GM12891 (cell line): ENCODE measurements around the gene ATAD3A.

Source experiments
- DNase-seq: peaks from one replicate; pipeline ENCODE4 v3.0.0; 2011; ENCODE audit warnings: low spot score; ENCODE audit not compliant: insufficient read length
- FAIRE-seq: peaks from 2 replicates; lab custom pipeline; 2011; peaks lifted over from hg19 to GRCh38; lab: Jason Lieb, UNC
- PAX5 ChIP-seq: IDR thresholded peaks from 2 replicates; pipeline ENCODE4 v1.6.1; 2011; ENCODE audit warnings: low read length, moderate library complexity, mild to moderate bottlenecking; ENCODE audit not compliant: insufficient read depth, severe bottlenecking
- POLR2A ChIP-seq: IDR thresholded peaks from 2 replicates; pipeline ENCODE4 v1.6.1; 2011; ENCODE audit warnings: low read depth, low read length, control low read depth
- POLR2AphosphoS5 ChIP-seq: IDR thresholded peaks from 2 replicates; pipeline ENCODE4 v1.6.1; 2011; ENCODE audit warnings: low read depth, low read length, control low read depth
- POU2F2 ChIP-seq: IDR thresholded peaks from 2 replicates; pipeline ENCODE4 v1.6.1; 2011; ENCODE audit warnings: low read depth, mild to moderate bottlenecking, control low read depth, low read length, moderate library complexity
- SPI1 ChIP-seq: IDR thresholded peaks from 2 replicates; pipeline ENCODE4 v1.6.1; 2011; ENCODE audit warnings: low read depth, low read length, control low read depth
- TAF1 ChIP-seq: IDR thresholded peaks from 2 replicates; pipeline ENCODE4 v1.6.1; 2011; ENCODE audit warnings: low read depth, low read length, control low read depth

ATAD3A gene

GRCh38 chr1:1543706-1544099 lies 31.7 kb downstream of the ATAD3A start:
- FAIRE-seq (no peak), DNase-seq (no peak)
- TF ChIP-seq POLR2AphosphoS5, result no peak
- TF ChIP-seq TAF1, result no peak
- no peak for TF ChIP-seq POU2F2
- TF ChIP-seq SPI1, result no peak
- TF ChIP-seq PAX5, result no peak
- TF ChIP-seq POLR2A, result no peak

DNA sequence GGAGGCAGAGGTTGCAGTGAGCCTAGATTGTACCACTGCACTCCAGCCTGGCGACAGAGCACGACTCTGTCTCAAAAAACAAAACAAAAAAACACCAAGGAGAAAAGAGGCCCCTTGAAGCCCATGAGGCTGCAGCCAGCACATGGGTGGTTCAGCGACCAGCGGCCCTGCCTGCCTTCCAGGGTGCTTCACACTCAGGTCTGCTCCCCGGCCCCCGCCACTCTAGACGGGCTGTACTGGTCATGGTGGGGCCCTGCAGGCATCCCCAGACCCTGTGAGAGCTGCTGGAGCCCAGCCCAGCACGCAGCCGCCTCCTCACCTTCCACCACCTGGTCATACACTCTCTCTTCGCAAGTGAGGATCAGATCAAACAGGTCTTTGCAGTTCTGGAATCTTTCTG lies 32.6 kb downstream of the ATAD3A start:
- DNase-seq (no peak), FAIRE-seq (no peak)
- TF ChIP-seq SPI1 (no peak), POLR2AphosphoS5 (no peak), POU2F2 (no peak), POLR2A (no peak), TAF1 (no peak), PAX5 (no peak)

DNA sequence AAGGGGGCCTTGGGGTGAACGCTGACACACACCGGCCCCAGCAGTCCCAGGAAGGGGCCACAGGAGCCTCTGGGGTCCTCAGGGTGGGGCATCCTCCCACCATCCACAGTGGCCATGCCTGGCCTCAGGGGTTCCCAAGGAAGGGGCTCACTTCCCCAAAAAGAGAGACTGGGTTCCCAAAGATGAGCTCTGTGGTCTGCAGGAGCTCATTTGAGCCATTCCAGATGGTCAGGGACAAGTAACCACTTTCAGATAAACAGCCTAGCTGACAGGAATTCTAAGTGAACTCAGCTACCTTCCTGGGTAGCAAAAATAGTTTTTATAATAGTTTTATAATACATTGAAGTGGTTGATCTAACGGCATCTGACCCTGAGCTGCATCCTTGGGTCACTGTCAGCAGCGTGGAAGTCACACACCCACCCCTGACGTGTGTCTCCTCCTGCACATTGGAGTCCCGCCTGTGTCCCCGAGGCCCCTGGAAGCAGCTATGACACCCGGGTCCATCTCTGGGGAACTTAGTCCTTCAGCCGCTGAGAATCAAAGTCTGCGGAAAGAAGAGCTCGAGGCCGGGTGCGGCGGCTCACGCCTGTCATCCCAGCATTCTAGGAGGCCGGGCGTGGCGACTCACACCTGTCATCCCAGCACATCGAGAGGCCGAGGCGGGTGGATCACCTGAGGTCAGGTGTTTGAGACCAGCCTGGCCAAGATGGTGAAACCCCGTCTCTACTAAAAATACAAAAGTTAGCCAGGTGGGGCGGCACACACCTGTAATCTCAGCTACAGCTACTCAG lies 34.2 kb downstream of the ATAD3A start:
- DNase-seq (no peak), FAIRE-seq (no peak)
- no peak for TF ChIP-seq POU2F2
- no peak for TF ChIP-seq POLR2A
- no peak for TF ChIP-seq PAX5
- TF ChIP-seq SPI1, result no peak
- no peak for TF ChIP-seq TAF1

- DNase-seq (no peak), FAIRE-seq (no peak)
- TF ChIP-seq POLR2A, result no peak
- TF ChIP-seq TAF1, result no peak
- no peak for TF ChIP-seq SPI1
- no peak for TF ChIP-seq POU2F2
- TF ChIP-seq PAX5, result no peak
- TF ChIP-seq POLR2AphosphoS5, result no peak
Observed at GRCh38 chr1:1547011-1547410, 35.0 kb downstream of the ATAD3A start.

GRCh38 chr1:1547476-1547875 lies 35.5 kb downstream of the ATAD3A start:
- FAIRE-seq (no peak), DNase-seq (no peak)
- TF ChIP-seq POU2F2 (no peak), SPI1 (no peak), TAF1 (no peak), PAX5 (no peak), POLR2AphosphoS5 (no peak), POLR2A (no peak)

GRCh38 chr1:1548591-1548990 lies 36.6 kb downstream of the ATAD3A start:
- no peak for DNase-seq
- TF ChIP-seq POLR2A (no peak), TAF1 (no peak), POU2F2 (no peak), SPI1 (no peak), PAX5 (no peak), POLR2AphosphoS5 (no peak)
- no peak for FAIRE-seq

GRCh38 chr1:1550087-1550486 lies 38.1 kb downstream of the ATAD3A start:
- no peak for DNase-seq
- FAIRE-seq, result no peak
- TF ChIP-seq SPI1, result no peak
- no peak for TF ChIP-seq POLR2A
- TF ChIP-seq POLR2AphosphoS5, result no peak
- no peak for TF ChIP-seq POU2F2
- TF ChIP-seq TAF1, result no peak
- TF ChIP-seq PAX5, result no peak

- DNase-seq (no peak), FAIRE-seq (no peak)
- no peak for TF ChIP-seq TAF1
Observed at GRCh38 chr1:1550591-1551432, 38.9 kb downstream of the ATAD3A start.

DNA sequence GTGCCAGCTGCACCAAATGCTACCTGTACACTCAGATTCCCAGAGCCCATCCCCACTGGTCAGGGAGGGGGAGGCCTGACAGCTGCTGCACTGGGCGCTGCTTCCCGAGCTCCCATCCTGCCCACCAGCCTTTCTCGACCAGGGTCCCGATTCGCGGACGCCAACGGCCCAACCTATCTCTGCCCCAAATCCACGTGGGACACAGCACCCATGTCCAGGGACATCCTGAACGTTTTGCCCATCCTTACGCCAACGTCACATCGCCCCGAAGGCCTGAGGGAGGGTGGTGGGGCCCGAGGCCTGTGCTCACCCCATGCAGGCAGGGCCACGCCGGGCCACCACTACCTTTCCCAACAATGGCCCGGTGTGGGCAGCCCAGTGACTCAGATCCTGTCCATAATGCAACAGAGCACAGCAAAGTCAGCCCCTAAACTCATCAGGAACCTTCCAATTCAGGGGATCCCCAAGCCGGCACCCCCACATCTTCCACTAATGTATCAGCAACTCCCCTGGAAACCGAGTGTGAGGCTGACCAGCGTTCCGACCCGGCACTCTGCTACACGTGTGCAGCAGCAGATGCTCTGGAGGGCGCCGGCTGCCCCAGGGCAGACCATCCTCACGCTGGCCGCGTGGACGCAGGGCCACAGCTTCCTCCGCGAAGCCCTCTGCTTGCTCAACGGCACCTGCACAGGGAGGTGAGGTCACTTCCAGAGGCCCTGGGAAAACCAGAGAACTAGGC lies 39.7 kb downstream of the ATAD3A start:
- DNase-seq (no peak), FAIRE-seq (no peak)
- TF ChIP-seq POU2F2, result no peak
- TF ChIP-seq POLR2AphosphoS5, result no peak
- no peak for TF ChIP-seq TAF1
- TF ChIP-seq POLR2A, result no peak
- TF ChIP-seq PAX5, result no peak
- no peak for TF ChIP-seq SPI1
